Parathyroid adenoma (tissue), 2 donors: ENCODE results near the gene C22orf31.
A peak's percentile ranks its signal among the peaks of the same experiment; 100 is the strongest.

Experiments
- H2AFZ ChIP-seq: fragments of 300-600 bp; sonication (generic); one replicate; pipeline ENCODE4 v1.7.0; 2017; ENCODE audit warnings: antibody characterized with exemption, mild to moderate bottlenecking
- H3K27ac ChIP-seq: fragments of 300-600 bp; sonication (generic); one replicate; pipeline ENCODE4 v1.7.0; 2017
- H3K27me3 ChIP-seq: fragments of 300-600 bp; sonication (generic); one replicate; pipeline ENCODE4 v1.7.0; 2017; ENCODE audit warnings: low read length; ENCODE audit not compliant: control insufficient read depth, insufficient read depth
- H3K36me3 ChIP-seq: fragments of 300-600 bp; sonication (generic); one replicate; pipeline ENCODE4 v1.7.0; 2017; ENCODE audit warnings: low read length; ENCODE audit not compliant: control insufficient read depth, insufficient read depth
- H3K4me1 ChIP-seq: fragments of 300-600 bp; sonication (generic); one replicate; pipeline ENCODE4 v1.7.0; 2017; ENCODE audit warnings: control low read depth
- H3K4me2 ChIP-seq: fragments of 300-600 bp; sonication (generic); one replicate; pipeline ENCODE4 v1.7.0; 2017; ENCODE audit warnings: low read length
- H3K4me3 ChIP-seq: fragments of 300-600 bp; sonication (generic); one replicate; pipeline ENCODE4 v1.7.0; 2017; ENCODE audit warnings: low read depth, low read length
- H3K79me2 ChIP-seq: fragments of 300-600 bp; sonication (generic); one replicate; pipeline ENCODE4 v1.7.0; 2017; ENCODE audit warnings: control low read depth
- H3K9ac ChIP-seq: fragments of 300-600 bp; sonication (generic); one replicate; pipeline ENCODE4 v1.7.0; 2017; ENCODE audit warnings: mild to moderate bottlenecking
- H3K9me3 ChIP-seq: fragments of 300-600 bp; sonication (generic); one replicate; pipeline ENCODE4 v1.7.0; 2017; ENCODE audit warnings: low read length; ENCODE audit not compliant: control insufficient read depth
- TF ChIP-seq, protein P1 (sequence below): fragments of 300-600 bp; sonication (generic); IDR thresholded peaks from one replicate; pipeline ENCODE4 v1.7.0; 2017; ENCODE audit warnings: antibody characterized with exemption, mild to moderate bottlenecking
- donor health status: primary hyperparathyroidism.

Gene C22orf31

GRCh38 chr22:29096736-29097669 lies 35.4 kb upstream of the C22orf31 start:
- Histone ChIP-seq H3K27ac (peak overlapping the region; percentile 87), H3K79me2 (no peaks in the 10 kb centered on the region), H3K36me3 (no peaks in the 10 kb centered on the region), H2AFZ (peak overlapping the region; percentile 70), H3K27me3 (no peaks in the 10 kb centered on the region), H3K4me2 (peak overlapping the region; percentile 18), H3K4me1 (peaks cover 9% of the 10 kb centered on the region), H3K9ac (no peak overlapping the region), H3K9me3 (no peaks in the 10 kb centered on the region), H3K4me3 (no peak overlapping the region)
- TF ChIP-seq, protein P1, sequence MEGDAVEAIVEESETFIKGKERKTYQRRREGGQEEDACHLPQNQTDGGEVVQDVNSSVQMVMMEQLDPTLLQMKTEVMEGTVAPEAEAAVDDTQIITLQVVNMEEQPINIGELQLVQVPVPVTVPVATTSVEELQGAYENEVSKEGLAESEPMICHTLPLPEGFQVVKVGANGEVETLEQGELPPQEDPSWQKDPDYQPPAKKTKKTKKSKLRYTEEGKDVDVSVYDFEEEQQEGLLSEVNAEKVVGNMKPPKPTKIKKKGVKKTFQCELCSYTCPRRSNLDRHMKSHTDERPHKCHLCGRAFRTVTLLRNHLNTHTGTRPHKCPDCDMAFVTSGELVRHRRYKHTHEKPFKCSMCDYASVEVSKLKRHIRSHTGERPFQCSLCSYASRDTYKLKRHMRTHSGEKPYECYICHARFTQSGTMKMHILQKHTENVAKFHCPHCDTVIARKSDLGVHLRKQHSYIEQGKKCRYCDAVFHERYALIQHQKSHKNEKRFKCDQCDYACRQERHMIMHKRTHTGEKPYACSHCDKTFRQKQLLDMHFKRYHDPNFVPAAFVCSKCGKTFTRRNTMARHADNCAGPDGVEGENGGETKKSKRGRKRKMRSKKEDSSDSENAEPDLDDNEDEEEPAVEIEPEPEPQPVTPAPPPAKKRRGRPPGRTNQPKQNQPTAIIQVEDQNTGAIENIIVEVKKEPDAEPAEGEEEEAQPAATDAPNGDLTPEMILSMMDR = no peak

- Histone ChIP-seq H3K27me3 (no peaks in the 10 kb centered on the region), H3K4me2 (no peak overlapping the region), H3K9me3 (no peaks in the 10 kb centered on the region), H3K4me3 (no peak overlapping the region), H3K79me2 (no peaks in the 10 kb centered on the region), H3K9ac (no peak overlapping the region), H3K36me3 (no peaks in the 10 kb centered on the region), H2AFZ (no peak overlapping the region), H3K4me1 (peaks cover 9% of the 10 kb centered on the region), H3K27ac (no peak overlapping the region)
- TF ChIP-seq, protein P1 = no peak
Measured at GRCh38 chr22:29095459-29095858, 33.8 kb upstream of the C22orf31 start.

DNA sequence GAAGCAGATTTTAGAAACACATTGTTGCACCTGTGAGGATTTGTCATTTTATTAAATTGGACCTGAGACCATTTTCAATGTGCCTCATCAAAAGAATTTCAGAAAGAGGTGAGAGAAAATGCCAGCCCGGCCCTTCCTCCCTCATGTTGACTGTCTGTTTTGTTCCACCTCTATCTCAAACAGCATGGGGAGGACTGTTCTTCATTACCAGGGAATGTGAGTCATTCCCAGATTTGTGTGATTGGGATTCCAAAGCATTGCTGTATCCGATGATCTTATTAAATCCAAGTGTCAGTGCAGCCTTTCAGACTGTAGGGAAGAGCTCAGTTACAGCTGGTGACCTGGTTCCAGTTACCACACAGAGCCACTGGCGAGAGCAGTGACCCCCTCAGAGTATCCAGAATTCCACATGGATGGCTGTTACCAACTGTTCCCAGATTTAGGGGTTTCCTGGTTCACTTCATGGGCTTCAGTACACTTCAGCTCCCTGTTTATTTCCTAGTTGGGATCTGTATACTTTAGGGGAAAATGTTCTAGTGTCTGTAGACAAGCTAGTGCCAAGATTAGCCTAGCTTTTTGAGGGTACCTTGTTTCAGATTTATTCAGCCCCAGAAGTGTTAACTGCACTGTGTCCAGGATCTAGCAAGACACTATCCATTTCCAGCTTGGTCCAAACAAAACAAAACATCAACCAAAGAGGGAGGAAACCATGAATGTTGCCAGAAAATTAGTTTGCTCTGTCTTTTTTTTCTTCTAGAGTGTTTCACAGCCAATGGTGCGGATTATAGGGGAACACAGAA lies 32.1 kb upstream of the C22orf31 start:
- Histone ChIP-seq H3K4me2 (no peak overlapping the region), H3K27me3 (no peaks in the 10 kb centered on the region), H3K27ac (no peak overlapping the region), H3K9me3 (no peaks in the 10 kb centered on the region), H3K4me1 (peaks cover 9% of the 10 kb centered on the region), H3K9ac (no peak overlapping the region), H3K4me3 (no peak overlapping the region), H3K79me2 (no peaks in the 10 kb centered on the region), H2AFZ (no peak overlapping the region), H3K36me3 (no peaks in the 10 kb centered on the region)
- TF ChIP-seq, protein P1 = no peak

DNA sequence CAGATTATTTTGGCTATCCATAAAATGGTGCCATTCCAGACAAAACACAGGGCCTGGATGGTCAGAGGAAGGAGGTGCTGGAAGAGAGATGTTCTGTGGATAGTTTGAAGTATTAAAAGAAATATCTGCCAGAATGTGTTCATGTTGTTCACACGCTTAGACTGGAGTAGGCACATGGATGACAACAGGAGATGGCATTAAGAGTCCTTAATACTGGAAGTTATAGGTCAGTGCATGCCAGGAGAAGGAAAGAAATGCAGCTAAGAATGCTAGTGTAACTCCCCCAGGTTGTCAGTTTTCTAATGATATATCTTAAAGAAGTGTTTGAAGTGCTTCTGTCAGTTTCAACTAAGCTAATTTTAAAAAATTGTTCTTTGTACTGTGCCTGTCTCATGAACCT lies 31.4 kb upstream of the C22orf31 start:
- no peaks in the 10 kb centered on the region for H3K79me2 ChIP-seq
- H2AFZ ChIP-seq = no peak overlapping the region
- no peak overlapping the region for H3K27ac ChIP-seq
- H3K4me1 ChIP-seq = peaks cover 9% of the 10 kb centered on the region
- H3K9ac ChIP-seq = no peak overlapping the region
- no peak overlapping the region for H3K4me3 ChIP-seq
- no peaks in the 10 kb centered on the region for H3K27me3 ChIP-seq
- H3K4me2 ChIP-seq = no peak overlapping the region
- no peaks in the 10 kb centered on the region for H3K36me3 ChIP-seq
- H3K9me3 ChIP-seq = no peaks in the 10 kb centered on the region
- TF ChIP-seq, protein P1 = no peak
